Liver (tissue), 3 donors: ENCODE data around the gene RASSF7.

Source experiments
- ATF3 ChIP-seq: IDR thresholded peaks from 2 replicates; pipeline ENCODE4 v1.6.1; 2016; ENCODE audit warnings: antibody characterized with exemption
- CTCF ChIP-seq: fragments of 150-350 bp; IDR thresholded peaks from 2 replicates; pipeline ENCODE4 v1.5.1; 2017; ENCODE audit warnings: improper control_type of control experiment, low read depth, low read length; ENCODE audit not compliant: missing input control
- HNF4A ChIP-seq, 2 donors: conservative IDR thresholded peaks; 2 replicates each; pipeline ENCODE4 v1.6.1; 2016; ENCODE audit warnings: antibody characterized with exemption in 2 of 2, mild to moderate bottlenecking in 2 of 2
- JUND ChIP-seq, 2 donors: IDR thresholded peaks; 2 replicates each; pipeline ENCODE4 v1.6.1; 2016; ENCODE audit warnings: antibody characterized with exemption in 2 of 2
- MAX ChIP-seq: IDR thresholded peaks from 2 replicates; pipeline ENCODE4 v1.6.1; 2016; ENCODE audit warnings: antibody characterized with exemption
- NR2F2 ChIP-seq: IDR thresholded peaks from 2 replicates; pipeline ENCODE4 v1.6.1; 2016; ENCODE audit warnings: antibody characterized with exemption
- REST ChIP-seq: IDR thresholded peaks from 2 replicates; pipeline ENCODE4 v1.6.1; 2016; ENCODE audit warnings: antibody characterized with exemption, mild to moderate bottlenecking
- TAF1 ChIP-seq: conservative IDR thresholded peaks from 2 replicates; pipeline ENCODE4 v1.6.1; 2016; ENCODE audit warnings: antibody characterized with exemption, mild to moderate bottlenecking
- YY1 ChIP-seq: IDR thresholded peaks from 2 replicates; pipeline ENCODE4 v1.6.1; 2016; ENCODE audit warnings: antibody characterized with exemption, mild to moderate bottlenecking
- ZBTB33 ChIP-seq: IDR thresholded peaks from 2 replicates; pipeline ENCODE4 v1.6.1; 2016; ENCODE audit warnings: antibody characterized with exemption
- donor health status: healthy.
- donor health status: healthy.

GRCh38 chr11:541433-541885, 19.3 kb upstream of the RASSF7 start:
- TF ChIP-seq MAX = no peak
- no peak for TF ChIP-seq REST
- no peak for TF ChIP-seq CTCF
- TF ChIP-seq YY1 = no peak
- no peak for TF ChIP-seq JUND (IDR thresholded peaks at IDR 0.05)
- TF ChIP-seq ATF3 = no peak
- no peak for TF ChIP-seq HNF4A (conservative IDR thresholded peaks at IDR 0.05)
- no peak for TF ChIP-seq ZBTB33
- no peak for TF ChIP-seq NR2F2
- no peak for TF ChIP-seq TAF1
